ENCODE data around the gene RIMS4. TPM values are rescaled to one million over a fixed set of nuclear protein-coding genes. Genes with fewer than 3 reads are reported as not detected.

The RIMS4 gene
- total and polyA plus RNA-seq, 2 of the 13 experiments (the other 11 are each of a cell fraction or from before 2014, with no cell fraction given), result 0.01 to 0.07 TPM

DNA sequence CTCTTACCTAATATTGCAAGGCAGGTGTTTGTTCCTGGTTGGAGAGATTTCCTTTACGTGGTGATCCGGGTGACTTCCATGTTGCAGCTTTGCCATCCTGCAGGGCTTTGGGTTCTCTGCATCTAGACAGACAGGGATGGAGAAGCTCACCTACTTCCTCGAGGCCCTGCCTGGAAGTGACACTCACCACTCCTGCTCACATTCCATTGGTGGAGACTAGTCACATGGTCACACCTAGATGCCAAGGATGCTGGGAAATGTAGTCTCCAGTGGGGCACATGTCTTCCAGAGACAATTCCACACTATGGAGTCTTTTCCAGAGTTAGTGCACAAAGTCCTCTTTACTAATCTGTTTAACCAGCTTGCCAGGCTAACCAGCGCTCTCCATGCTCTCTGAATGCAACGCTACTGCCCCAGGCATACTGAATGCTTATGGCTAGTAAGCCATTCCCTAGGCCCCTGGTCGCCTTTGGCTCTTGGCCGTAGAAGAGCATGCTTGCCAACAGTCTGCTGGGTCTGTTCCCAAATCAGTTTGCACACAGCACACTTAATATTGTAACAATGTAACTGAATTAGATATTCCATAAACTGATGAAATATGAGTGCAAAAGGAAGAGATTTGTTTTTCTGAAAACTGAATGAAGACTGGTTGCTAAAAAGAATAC is 71.4 kb downstream of the RIMS4 start (continued):
- TF ChIP-seq, protein P1, sequence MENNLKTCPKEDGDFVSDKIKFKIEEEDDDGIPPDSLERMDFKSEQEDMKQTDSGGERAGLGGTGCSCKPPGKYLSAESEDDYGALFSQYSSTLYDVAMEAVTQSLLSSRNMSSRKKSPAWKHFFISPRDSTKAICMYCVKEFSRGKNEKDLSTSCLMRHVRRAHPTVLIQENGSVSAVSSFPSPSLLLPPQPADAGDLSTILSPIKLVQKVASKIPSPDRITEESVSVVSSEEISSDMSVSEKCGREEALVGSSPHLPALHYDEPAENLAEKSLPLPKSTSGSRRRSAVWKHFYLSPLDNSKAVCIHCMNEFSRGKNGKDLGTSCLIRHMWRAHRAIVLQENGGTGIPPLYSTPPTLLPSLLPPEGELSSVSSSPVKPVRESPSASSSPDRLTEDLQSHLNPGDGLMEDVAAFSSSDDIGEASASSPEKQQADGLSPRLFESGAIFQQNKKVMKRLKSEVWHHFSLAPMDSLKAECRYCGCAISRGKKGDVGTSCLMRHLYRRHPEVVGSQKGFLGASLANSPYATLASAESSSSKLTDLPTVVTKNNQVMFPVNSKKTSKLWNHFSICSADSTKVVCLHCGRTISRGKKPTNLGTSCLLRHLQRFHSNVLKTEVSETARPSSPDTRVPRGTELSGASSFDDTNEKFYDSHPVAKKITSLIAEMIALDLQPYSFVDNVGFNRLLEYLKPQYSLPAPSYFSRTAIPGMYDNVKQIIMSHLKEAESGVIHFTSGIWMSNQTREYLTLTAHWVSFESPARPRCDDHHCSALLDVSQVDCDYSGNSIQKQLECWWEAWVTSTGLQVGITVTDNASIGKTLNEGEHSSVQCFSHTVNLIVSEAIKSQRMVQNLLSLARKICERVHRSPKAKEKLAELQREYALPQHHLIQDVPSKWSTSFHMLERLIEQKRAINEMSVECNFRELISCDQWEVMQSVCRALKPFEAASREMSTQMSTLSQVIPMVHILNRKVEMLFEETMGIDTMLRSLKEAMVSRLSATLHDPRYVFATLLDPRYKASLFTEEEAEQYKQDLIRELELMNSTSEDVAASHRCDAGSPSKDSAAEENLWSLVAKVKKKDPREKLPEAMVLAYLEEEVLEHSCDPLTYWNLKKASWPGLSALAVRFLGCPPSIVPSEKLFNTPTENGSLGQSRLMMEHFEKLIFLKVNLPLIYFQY (CRISPR knock-in tag; IDR thresholded peaks at IDR 0.05; ENCODE audit: borderline replicate concordance), result no peak
- TF ChIP-seq ZC3H13 (CRISPR knock-in tag; IDR thresholded peaks at IDR 0.05) (no peak), IKZF1 (IDR thresholded peaks at IDR 0.05) (no peak), ZNF12 (CRISPR knock-in tag; IDR thresholded peaks at IDR 0.05) (no peak), PCBP1 (IDR thresholded peaks at IDR 0.05; ENCODE audit: borderline replicate concordance, low read depth, low read length) (no peak), ATF1 (CRISPR knock-in tag; IDR thresholded peaks at IDR 0.05) (no peak), ZNF713 (CRISPR knock-in tag; IDR thresholded peaks at IDR 0.05) (no peak), MTF2 (CRISPR knock-in tag; IDR thresholded peaks at IDR 0.05; ENCODE audit: borderline replicate concordance) (no peak), ZFY (CRISPR knock-in tag; IDR thresholded peaks at IDR 0.05) (peak; percentile 68), KMT2B (CRISPR knock-in tag; IDR thresholded peaks at IDR 0.05) (no peak), KLF12 (CRISPR knock-in tag; IDR thresholded peaks at IDR 0.05; ENCODE audit: borderline replicate concordance) (no peak), ZNF264 (CRISPR knock-in tag; IDR thresholded peaks at IDR 0.05) (no peak), NFYB (CRISPR knock-in tag; IDR thresholded peaks at IDR 0.05) (peak; percentile 86), NFYC (CRISPR knock-in tag; IDR thresholded peaks at IDR 0.05) (peak; percentile 93), ZSCAN20 (CRISPR knock-in tag; IDR thresholded peaks at IDR 0.05; ENCODE audit: borderline replicate concordance) (no peak), SALL2 (CRISPR knock-in tag; IDR thresholded peaks at IDR 0.05) (no peak), CAMTA2 (CRISPR knock-in tag; IDR thresholded peaks at IDR 0.05; ENCODE audit: borderline replicate concordance) (no peak), HNF4G (IDR thresholded peaks at IDR 0.05; ENCODE audit: borderline replicate concordance, low read depth, low read length) (no peak), HNF4G (CRISPR knock-in tag; IDR thresholded peaks at IDR 0.05; ENCODE audit: borderline replicate concordance, low read depth) (no peak)
- TF ChIP-seq, protein P2, sequence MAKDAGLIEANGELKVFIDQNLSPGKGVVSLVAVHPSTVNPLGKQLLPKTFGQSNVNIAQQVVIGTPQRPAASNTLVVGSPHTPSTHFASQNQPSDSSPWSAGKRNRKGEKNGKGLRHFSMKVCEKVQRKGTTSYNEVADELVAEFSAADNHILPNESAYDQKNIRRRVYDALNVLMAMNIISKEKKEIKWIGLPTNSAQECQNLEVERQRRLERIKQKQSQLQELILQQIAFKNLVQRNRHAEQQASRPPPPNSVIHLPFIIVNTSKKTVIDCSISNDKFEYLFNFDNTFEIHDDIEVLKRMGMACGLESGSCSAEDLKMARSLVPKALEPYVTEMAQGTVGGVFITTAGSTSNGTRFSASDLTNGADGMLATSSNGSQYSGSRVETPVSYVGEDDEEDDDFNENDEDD (CRISPR knock-in tag; IDR thresholded peaks at IDR 0.05; ENCODE audit: borderline replicate concordance), result no peak
- TF ChIP-seq, protein P3, sequence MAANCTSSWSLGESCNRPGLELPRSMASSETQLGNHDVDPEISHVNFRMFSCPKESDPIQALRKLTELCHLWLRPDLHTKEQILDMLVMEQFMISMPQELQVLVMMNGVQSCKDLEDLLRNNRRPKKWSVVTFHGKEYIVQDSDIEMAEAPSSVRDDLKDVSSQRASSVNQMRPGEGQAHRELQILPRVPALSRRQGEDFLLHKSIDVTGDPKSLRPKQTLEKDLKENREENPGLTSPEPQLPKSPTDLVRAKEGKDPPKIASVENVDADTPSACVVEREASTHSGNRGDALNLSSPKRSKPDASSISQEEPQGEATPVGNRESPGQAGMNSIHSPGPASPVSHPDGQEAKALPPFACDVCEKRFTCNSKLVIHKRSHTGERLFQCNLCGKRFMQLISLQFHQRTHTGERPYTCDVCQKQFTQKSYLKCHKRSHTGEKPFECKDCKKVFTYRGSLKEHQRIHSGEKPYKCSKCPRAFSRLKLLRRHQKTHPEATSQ (CRISPR knock-in tag; IDR thresholded peaks at IDR 0.05; ENCODE audit: borderline replicate concordance), result no peak
